ENCODE data around the gene UNC79. TPM values are rescaled to one million over a fixed set of nuclear protein-coding genes. Genes with fewer than 3 reads are reported as not detected.
"Not testable (repeated sequence)": the region's sequence is repeated elsewhere in the genome, so short reads cannot be mapped to it uniquely, and the experiment has no call there.

UNC79 gene
- total RNA-seq, 1 donor, result not detected

GRCh38 chr14:93464271-93464670, 33.5 kb downstream of the UNC79 start:
- no peak overlapping the region for H3K4me3 ChIP-seq (ENCODE audit: low read length)
- H3K27me3 ChIP-seq (ENCODE audit: insufficient read depth, low read length), result peaks cover 7% of the 10 kb centered on the region
- H3K9me3 ChIP-seq (ENCODE audit: low read depth, low read length), result no peaks in the 10 kb centered on the region
- no peaks in the 10 kb centered on the region for H3K4me1 ChIP-seq (ENCODE audit: insufficient read depth, low read length)

- Histone ChIP-seq H3K9me3 (ENCODE audit: low read depth, low read length) (no peaks in the 10 kb centered on the region), H3K4me3 (ENCODE audit: low read length) (no peak overlapping the region), H3K27me3 (ENCODE audit: insufficient read depth, low read length) (peaks cover 27% of the 10 kb centered on the region), H3K4me1 (ENCODE audit: insufficient read depth, low read length) (no peaks in the 10 kb centered on the region)
These were observed 44.7 kb downstream of the UNC79 start for GRCh38 chr14:93475471-93475870.

DNA sequence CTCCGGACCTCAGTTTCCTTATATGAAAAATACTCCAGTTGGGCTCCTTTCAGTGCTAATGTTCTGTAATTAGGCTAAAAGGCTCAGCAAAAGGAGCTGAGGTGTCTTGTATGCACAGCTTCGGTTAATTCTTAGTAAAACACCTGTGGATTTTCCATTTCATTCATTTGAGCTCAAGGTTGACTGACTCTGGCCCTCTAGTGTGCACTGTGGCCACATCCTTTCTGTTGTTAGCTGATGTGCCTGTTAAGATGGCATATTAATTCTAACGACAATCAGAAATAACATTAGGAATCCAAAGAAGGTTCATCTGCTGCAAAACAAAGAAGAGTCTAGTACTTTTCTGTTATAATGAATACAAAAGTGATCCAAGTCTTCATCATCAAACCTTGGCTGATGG, 45.6 kb downstream of the UNC79 start:
- Histone ChIP-seq H3K4me1 (ENCODE audit: insufficient read depth, low read length) (no peaks in the 10 kb centered on the region), H3K9me3 (ENCODE audit: low read depth, low read length) (no peaks in the 10 kb centered on the region), H3K27me3 (ENCODE audit: insufficient read depth, low read length) (peaks cover 25% of the 10 kb centered on the region), H3K4me3 (ENCODE audit: low read length) (no peak overlapping the region)

GRCh38 chr14:93479074-93479473, 48.3 kb downstream of the UNC79 start:
- not testable (repeated sequence) for H3K9me3 ChIP-seq (ENCODE audit: low read depth, low read length); H3K27me3 ChIP-seq (ENCODE audit: insufficient read depth, low read length); H3K4me1 ChIP-seq (ENCODE audit: insufficient read depth, low read length); H3K4me3 ChIP-seq (ENCODE audit: low read length)

GRCh38 chr14:93480867-93481266, 50.1 kb downstream of the UNC79 start:
- H3K27me3 ChIP-seq (ENCODE audit: insufficient read depth, low read length), result peaks cover 10% of the 10 kb centered on the region
- H3K4me1 ChIP-seq (ENCODE audit: insufficient read depth, low read length), result no peaks in the 10 kb centered on the region
- no peaks in the 10 kb centered on the region for H3K9me3 ChIP-seq (ENCODE audit: low read depth, low read length)

DNA sequence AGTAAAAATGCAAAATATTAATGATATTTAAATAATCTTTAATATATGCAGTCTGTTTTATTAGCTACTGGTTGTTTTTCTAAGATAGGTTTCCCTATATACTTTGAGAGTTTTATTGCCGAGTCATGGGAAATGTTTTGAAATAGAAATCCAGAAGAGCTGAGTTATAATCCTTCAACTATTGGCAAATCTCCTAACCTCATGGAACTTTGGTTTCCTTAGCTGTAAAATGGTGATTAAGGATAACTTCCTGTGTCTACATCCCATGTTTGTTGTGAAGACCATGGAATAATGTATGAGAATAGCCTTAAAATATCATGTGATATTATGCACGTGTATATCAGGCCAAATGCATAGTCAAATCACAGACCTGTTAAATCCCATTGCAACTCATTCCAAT, 51.0 kb downstream of the UNC79 start:
- H3K4me1 ChIP-seq (ENCODE audit: insufficient read depth, low read length), result no peaks in the 10 kb centered on the region
- H3K4me3 ChIP-seq (ENCODE audit: low read length), result no peak overlapping the region
- peaks cover 10% of the 10 kb centered on the region for H3K27me3 ChIP-seq (ENCODE audit: insufficient read depth, low read length)
- no peaks in the 10 kb centered on the region for H3K9me3 ChIP-seq (ENCODE audit: low read depth, low read length)

More at GRCh38 chr14:93480867-93481266, 50.1 kb downstream of the UNC79 start:
- no peak overlapping the region for H3K4me3 ChIP-seq (ENCODE audit: low read length)

- H3K9me3 ChIP-seq (ENCODE audit: low read depth, low read length), result no peaks in the 10 kb centered on the region
- H3K27me3 ChIP-seq (ENCODE audit: insufficient read depth, low read length), result peaks cover 5% of the 10 kb centered on the region
- H3K4me1 ChIP-seq (ENCODE audit: insufficient read depth, low read length), result no peaks in the 10 kb centered on the region
- H3K4me3 ChIP-seq (ENCODE audit: low read length), result no peak overlapping the region
These were observed 59.3 kb downstream of the UNC79 start for GRCh38 chr14:93490001-93490400.

DNA sequence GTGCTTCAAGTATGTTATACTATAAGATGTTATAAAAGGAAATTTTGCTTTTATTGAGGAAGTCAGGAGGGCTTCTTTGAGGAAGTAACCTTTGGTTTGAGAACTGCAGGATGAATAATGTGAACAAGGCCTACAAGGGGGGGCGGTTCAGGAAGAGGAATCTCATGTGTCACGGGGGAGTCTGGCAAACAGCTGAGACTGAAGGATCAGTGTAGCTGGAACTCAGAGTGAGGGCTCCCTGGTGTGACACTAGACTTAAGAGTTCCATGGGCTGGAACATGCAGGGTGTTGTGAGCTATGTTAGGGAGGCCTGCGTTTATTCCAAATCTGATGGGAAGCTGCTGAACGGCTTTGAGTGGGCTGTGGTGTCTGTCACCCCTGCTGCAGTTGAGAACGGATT, 62.3 kb downstream of the UNC79 start:
- no peaks in the 10 kb centered on the region for H3K27me3 ChIP-seq (ENCODE audit: insufficient read depth, low read length)
- H3K9me3 ChIP-seq (ENCODE audit: low read depth, low read length), result no peaks in the 10 kb centered on the region
- H3K4me3 ChIP-seq (ENCODE audit: low read length), result no peak overlapping the region
- no peaks in the 10 kb centered on the region for H3K4me1 ChIP-seq (ENCODE audit: insufficient read depth, low read length)

- not testable (repeated sequence) for H3K27me3 ChIP-seq (ENCODE audit: insufficient read depth, low read length); H3K9me3 ChIP-seq (ENCODE audit: low read depth, low read length); H3K4me1 ChIP-seq (ENCODE audit: insufficient read depth, low read length); H3K4me3 ChIP-seq (ENCODE audit: low read length)
These were observed 62.9 kb downstream of the UNC79 start for GRCh38 chr14:93493622-93494021.

DNA sequence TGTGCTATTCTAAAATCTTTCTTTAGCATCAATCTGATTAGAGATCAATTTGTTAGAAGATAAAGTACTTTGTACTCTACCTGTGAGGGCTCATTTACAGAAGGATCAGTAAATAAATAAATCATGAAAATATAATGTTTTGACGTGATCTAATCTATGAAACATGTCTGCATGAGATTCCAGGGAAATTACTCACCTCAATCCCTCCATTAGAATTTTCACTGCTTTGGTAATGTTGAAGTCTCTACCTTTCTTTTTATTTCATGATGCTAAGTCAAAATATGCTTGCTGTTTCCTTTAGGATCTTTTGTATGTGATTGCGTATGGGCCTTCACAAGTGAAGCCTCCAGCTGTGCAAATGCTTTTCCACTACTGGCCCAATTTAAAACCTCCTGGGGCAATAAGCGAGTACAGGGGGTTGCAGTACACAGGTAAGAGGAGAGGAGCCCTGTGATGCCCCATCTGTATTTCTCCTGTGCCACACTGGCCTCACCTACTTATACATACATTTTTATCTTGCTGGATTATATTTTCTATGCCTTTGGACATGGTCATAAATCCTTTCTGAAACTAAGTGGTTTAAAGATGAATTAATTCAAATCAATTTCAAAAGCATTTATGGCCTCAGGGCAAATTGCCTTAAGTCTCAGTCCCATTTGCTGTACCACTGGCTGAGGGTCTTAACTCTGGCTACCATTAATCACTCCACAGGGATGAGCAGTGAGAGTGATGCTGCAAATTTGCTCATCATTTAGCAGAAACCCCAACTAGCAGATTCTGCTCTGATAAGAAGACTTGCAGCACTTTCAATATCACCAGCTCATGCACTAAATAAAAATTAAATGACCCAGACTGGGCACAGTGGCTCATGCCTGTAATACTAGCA, 66.4 kb downstream of the UNC79 start:
- H3K9me3 ChIP-seq (ENCODE audit: low read depth, low read length), result no peaks in the 10 kb centered on the region
- H3K27me3 ChIP-seq (ENCODE audit: insufficient read depth, low read length), result no peaks in the 10 kb centered on the region
- no peaks in the 10 kb centered on the region for H3K4me1 ChIP-seq (ENCODE audit: insufficient read depth, low read length)
- H3K4me3 ChIP-seq (ENCODE audit: low read length), result no peak overlapping the region

DNA sequence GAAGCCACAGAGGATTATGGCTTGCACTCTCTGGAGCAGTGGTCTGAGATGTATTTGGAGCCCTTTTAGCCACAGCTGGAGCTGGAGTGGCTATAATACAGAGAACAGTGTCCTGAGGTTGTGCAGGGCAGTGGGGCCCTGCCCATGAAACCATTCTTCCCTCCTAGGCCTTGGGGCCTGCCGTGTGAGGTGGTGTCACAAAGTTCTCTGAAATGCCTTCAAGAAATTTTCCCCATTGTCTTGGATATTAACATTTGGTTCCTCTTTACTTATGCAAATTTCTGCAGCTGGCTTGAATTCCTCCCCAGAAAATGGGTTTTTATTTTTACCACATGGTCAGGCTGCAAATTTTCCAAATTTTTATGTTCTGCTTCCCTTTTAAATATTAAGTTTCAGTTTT, 79.3 kb downstream of the UNC79 start:
- H3K9me3 ChIP-seq (ENCODE audit: low read depth, low read length), result no peaks in the 10 kb centered on the region
- H3K4me3 ChIP-seq (ENCODE audit: low read length), result no peak overlapping the region
- H3K27me3 ChIP-seq (ENCODE audit: insufficient read depth, low read length), result peaks cover 19% of the 10 kb centered on the region
- no peaks in the 10 kb centered on the region for H3K4me1 ChIP-seq (ENCODE audit: insufficient read depth, low read length)

DNA sequence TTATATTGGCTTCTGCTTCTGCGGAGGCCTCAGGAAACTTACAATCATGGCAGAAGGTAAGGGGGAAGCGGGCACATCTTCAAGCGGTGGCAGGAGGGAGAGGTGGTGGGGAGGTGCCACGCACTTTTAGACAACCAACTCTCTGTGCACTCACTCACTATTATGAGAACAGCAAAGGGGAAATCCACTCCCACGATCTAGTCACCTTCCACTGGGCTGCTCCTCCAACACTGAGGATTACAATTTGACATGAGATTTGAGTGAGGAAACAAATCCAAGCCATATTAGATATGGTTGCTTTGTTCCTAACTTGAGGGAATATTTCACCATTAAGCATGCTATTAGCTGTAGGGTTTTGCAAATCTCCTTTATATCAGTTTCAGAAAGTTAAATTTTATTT, 80.3 kb downstream of the UNC79 start:
- Histone ChIP-seq H3K27me3 (ENCODE audit: insufficient read depth, low read length) (peaks cover 19% of the 10 kb centered on the region), H3K4me3 (ENCODE audit: low read length) (no peak overlapping the region), H3K9me3 (ENCODE audit: low read depth, low read length) (no peaks in the 10 kb centered on the region), H3K4me1 (ENCODE audit: insufficient read depth, low read length) (no peaks in the 10 kb centered on the region)

GRCh38 chr14:93520053-93520607, 89.4 kb downstream of the UNC79 start:
- no peak overlapping the region for H3K4me3 ChIP-seq (ENCODE audit: low read length)

DNA sequence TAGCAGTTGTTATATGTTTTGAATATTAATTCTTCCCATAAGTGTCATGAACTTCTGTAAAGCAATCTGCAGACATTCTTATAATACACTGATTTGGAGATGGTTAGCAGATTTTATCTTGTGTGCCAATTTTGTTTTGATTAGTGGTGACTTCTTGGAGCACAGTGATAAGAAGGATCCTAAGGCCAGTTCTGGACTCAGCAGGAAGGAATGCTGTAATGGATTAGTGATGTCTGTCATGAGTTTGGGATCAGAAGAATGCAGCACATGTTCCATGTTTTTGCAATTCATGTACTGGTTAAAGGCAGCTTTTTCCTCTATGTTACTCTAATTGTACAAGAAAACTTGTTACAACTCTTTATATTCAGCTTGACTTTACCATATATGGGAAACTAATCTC, 91.5 kb downstream of the UNC79 start:
- peaks cover 6% of the 10 kb centered on the region for H3K4me1 ChIP-seq (ENCODE audit: insufficient read depth, low read length)
- no peak overlapping the region for H3K4me3 ChIP-seq (ENCODE audit: low read length)
- peaks cover 5% of the 10 kb centered on the region for H3K27me3 ChIP-seq (ENCODE audit: insufficient read depth, low read length)
- peaks cover 41% of the 10 kb centered on the region for H3K9me3 ChIP-seq (ENCODE audit: low read depth, low read length)

More at GRCh38 chr14:93520053-93520607, 89.4 kb downstream of the UNC79 start:
- H3K27me3 ChIP-seq (ENCODE audit: insufficient read depth, low read length), result peaks cover 10% of the 10 kb centered on the region
- no peaks in the 10 kb centered on the region for H3K4me1 ChIP-seq (ENCODE audit: insufficient read depth, low read length)
- H3K9me3 ChIP-seq (ENCODE audit: low read depth, low read length), result peaks cover 43% of the 10 kb centered on the region

GRCh38 chr14:93525216-93525615, 94.5 kb downstream of the UNC79 start:
- H3K4me3 ChIP-seq (ENCODE audit: low read length); H3K4me1 ChIP-seq (ENCODE audit: insufficient read depth, low read length); H3K27me3 ChIP-seq (ENCODE audit: insufficient read depth, low read length): not testable (repeated sequence)
- peaks cover 11% of the 10 kb centered on the region for H3K9me3 ChIP-seq (ENCODE audit: low read depth, low read length)

All from mononuclear cell (primary cell).